Type B pancreatic cell (in vitro differentiated cells): Measurements from ENCODE around the gene MBOAT2. TPM values are rescaled to one million over a fixed set of nuclear protein-coding genes. Genes with fewer than 3 reads are reported as not detected.

Experiments
- DNase-seq: peaks from one replicate; pipeline ENCODE4 v3.0.0; 2021; ENCODE audit warnings: mixed read lengths; ENCODE audit not compliant: unreplicated experiment; ENCODE audit errors: extremely low spot score
- H3K27ac Mint-ChIP-seq: 2 replicates; pipeline ENCODE4 v1.8.0; 2021; ENCODE audit warnings: mild to moderate bottlenecking, mixed read lengths
- H3K27me3 Mint-ChIP-seq: 2 replicates; pipeline ENCODE4 v1.8.0; 2021; ENCODE audit warnings: mixed read lengths
- H3K36me3 Mint-ChIP-seq: 2 replicates; pipeline ENCODE4 v1.8.0; 2021; ENCODE audit warnings: mixed read lengths
- H3K4me1 Mint-ChIP-seq: one replicate; pipeline ENCODE4 v1.8.0; 2021; ENCODE audit warnings: mixed read lengths; ENCODE audit not compliant: unreplicated experiment
- H3K4me3 Mint-ChIP-seq: 2 replicates; pipeline ENCODE4 v1.8.0; 2021; ENCODE audit warnings: mild to moderate bottlenecking, mixed read lengths
- H3K9me3 Mint-ChIP-seq: 2 replicates; pipeline ENCODE4 v1.8.0; 2021; ENCODE audit warnings: mixed read lengths
- total RNA-seq: library from RNA; stranded (reverse); gene quantifications from 2 replicates; pipeline ENCODE4 v1.2.1, GENCODE V29; 2021; ENCODE audit warnings: low replicate concordance
- TF ChIP-seq, protein P1 (sequence below): fragments of 200-600 bp; sonication (generic); conservative IDR thresholded peaks from 2 replicates; pipeline ENCODE4 v1.5.0; 2021; ENCODE audit warnings: antibody characterized with exemption, mild to moderate bottlenecking

The MBOAT2 gene
- total RNA-seq, 1 donor from 2014 or later: 60.8 TPM

DNA sequence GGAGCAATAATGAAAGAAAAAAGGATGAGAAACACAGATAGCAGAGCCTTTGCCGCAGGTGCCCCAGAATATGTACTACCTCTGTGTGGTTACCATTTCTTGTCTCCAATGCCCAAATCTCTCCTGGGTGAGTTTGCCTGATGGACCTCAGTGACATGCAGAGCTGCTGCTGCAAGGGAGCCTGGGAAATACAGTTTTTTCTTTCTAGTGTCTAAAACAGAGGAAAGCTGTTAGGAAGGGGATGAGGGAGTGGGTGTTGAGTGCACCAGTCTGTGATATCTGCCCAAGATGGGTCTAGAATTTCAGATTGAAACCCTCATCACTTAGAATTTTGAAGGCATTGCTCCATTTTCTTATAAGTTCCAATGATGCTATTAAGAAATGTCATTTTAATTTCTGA is 9.9 kb upstream of the MBOAT2 start:
- H3K27me3 Mint-ChIP-seq: no peaks in the 10 kb centered on the region
- TF ChIP-seq, protein P1, sequence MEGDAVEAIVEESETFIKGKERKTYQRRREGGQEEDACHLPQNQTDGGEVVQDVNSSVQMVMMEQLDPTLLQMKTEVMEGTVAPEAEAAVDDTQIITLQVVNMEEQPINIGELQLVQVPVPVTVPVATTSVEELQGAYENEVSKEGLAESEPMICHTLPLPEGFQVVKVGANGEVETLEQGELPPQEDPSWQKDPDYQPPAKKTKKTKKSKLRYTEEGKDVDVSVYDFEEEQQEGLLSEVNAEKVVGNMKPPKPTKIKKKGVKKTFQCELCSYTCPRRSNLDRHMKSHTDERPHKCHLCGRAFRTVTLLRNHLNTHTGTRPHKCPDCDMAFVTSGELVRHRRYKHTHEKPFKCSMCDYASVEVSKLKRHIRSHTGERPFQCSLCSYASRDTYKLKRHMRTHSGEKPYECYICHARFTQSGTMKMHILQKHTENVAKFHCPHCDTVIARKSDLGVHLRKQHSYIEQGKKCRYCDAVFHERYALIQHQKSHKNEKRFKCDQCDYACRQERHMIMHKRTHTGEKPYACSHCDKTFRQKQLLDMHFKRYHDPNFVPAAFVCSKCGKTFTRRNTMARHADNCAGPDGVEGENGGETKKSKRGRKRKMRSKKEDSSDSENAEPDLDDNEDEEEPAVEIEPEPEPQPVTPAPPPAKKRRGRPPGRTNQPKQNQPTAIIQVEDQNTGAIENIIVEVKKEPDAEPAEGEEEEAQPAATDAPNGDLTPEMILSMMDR: no peak
- no peak overlapping the region for H3K27ac Mint-ChIP-seq
- DNase-seq: no peak
- no peak overlapping the region for H3K4me3 Mint-ChIP-seq
- H3K36me3 Mint-ChIP-seq: no peaks in the 10 kb centered on the region
- H3K9me3 Mint-ChIP-seq: no peaks in the 10 kb centered on the region
- peaks cover 21% of the 10 kb centered on the region for H3K4me1 Mint-ChIP-seq

DNA sequence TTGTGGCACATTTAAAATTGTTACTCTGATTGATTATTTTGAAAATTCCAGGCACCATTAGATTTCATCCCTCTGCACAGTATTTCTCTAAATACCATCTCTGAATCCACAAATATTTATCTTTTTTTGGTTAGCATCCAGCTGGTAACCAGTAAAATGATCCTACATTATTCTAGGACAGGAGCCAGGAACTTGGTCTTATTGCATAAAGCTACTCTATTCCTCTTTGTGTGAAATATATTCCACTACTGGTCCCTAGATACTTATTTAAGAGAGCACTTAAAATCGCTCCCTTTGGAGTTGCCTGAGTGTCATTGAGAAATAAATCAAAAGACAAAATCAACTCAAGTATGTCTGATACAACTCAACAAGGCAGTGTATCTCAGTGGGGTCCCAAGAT is 7.4 kb upstream of the MBOAT2 start:
- no peaks in the 10 kb centered on the region for H3K36me3 Mint-ChIP-seq
- no peaks in the 10 kb centered on the region for H3K9me3 Mint-ChIP-seq
- H3K27ac Mint-ChIP-seq: no peak overlapping the region
- no peak overlapping the region for H3K4me3 Mint-ChIP-seq
- TF ChIP-seq, protein P1: no peak
- no peak for DNase-seq
- peaks cover 21% of the 10 kb centered on the region for H3K4me1 Mint-ChIP-seq
- no peaks in the 10 kb centered on the region for H3K27me3 Mint-ChIP-seq

GRCh38 chr2:9008951-9009664 is 5.6 kb upstream of the MBOAT2 start:
- Mint-ChIP-seq H3K36me3 (no peaks in the 10 kb centered on the region), H3K27me3 (no peaks in the 10 kb centered on the region), H3K4me3 (no peak overlapping the region), H3K4me1 (peaks cover 21% of the 10 kb centered on the region), H3K27ac (no peak overlapping the region), H3K9me3 (no peaks in the 10 kb centered on the region)
- TF ChIP-seq, protein P1: no peak
- no peak for DNase-seq

DNA sequence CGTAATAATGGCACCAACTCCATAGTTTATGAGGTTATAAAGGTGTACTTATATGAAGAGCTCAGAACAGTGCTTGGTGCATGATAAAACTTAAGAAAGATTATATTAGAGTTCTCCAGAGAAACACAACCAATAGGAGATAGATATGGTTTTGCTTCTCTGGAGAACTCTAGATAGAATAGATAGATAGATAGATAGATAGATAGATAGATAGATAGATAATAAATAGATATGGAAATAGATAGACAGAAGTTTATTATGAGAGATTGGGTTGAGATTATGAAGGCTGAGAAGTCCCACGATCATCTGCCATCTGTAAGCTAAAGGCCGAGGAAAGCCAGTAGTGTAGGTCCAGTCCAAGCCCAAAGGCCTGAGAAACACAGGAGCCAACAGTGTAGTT is 2.9 kb upstream of the MBOAT2 start:
- Mint-ChIP-seq H3K4me3 (no peak overlapping the region), H3K4me1 (peaks cover 30% of the 10 kb centered on the region), H3K9me3 (no peaks in the 10 kb centered on the region), H3K36me3 (no peaks in the 10 kb centered on the region), H3K27ac (no peak overlapping the region), H3K27me3 (peaks cover 3% of the 10 kb centered on the region)
- DNase-seq: no peak
- TF ChIP-seq, protein P1: no peak

DNA sequence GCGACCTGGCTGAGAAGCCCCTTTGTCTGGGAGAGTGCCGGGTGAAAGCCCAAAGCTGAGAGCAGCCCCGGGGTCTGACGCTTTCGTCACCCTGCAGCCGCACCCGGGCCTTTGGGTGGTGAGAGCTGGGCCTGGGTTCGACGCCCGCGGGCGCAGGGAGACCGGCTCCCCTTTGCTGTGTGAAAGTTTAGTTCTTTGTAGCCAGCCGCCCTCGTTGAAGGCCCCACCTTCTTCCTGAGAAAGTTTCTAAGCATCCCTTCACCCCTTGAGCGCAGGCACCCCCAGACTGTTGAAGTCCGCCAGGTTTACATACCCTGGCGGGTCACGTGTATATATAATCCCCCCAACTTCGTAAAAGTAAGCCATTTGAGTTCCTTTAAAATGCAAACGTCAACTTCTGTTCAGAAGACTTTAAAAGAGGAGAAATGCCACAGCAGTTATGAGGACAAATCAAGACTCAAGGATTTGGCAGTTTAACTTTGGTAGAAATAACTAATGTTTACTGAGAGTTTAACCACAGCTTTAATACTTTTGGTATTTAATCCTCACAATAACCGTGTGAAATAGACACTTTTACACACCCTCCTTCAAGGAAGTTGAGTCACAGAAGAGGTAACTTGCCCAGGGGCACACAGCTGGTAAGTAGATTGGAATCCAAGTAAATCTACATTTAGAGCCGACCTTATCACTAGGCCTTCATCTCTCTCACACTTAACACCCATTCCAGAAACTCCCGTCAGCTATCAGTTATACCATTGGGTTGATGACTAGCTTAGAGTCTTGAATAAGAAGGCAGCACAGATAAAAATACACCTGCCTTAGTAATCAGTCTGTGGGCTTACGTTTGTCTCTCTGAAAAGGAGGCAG is 1.1 kb upstream of the MBOAT2 start:
- H3K4me3 Mint-ChIP-seq: peak overlapping the region; percentile 94
- H3K27ac Mint-ChIP-seq: peak overlapping the region; percentile 99
- H3K9me3 Mint-ChIP-seq: no peaks in the 10 kb centered on the region
- TF ChIP-seq, protein P1: no peak
- H3K4me1 Mint-ChIP-seq: peaks cover 23% of the 10 kb centered on the region
- no peak for DNase-seq
- no peaks in the 10 kb centered on the region for H3K36me3 Mint-ChIP-seq
- peaks cover 3% of the 10 kb centered on the region for H3K27me3 Mint-ChIP-seq
